ENCODE data around the gene SNRPA.

DNA sequence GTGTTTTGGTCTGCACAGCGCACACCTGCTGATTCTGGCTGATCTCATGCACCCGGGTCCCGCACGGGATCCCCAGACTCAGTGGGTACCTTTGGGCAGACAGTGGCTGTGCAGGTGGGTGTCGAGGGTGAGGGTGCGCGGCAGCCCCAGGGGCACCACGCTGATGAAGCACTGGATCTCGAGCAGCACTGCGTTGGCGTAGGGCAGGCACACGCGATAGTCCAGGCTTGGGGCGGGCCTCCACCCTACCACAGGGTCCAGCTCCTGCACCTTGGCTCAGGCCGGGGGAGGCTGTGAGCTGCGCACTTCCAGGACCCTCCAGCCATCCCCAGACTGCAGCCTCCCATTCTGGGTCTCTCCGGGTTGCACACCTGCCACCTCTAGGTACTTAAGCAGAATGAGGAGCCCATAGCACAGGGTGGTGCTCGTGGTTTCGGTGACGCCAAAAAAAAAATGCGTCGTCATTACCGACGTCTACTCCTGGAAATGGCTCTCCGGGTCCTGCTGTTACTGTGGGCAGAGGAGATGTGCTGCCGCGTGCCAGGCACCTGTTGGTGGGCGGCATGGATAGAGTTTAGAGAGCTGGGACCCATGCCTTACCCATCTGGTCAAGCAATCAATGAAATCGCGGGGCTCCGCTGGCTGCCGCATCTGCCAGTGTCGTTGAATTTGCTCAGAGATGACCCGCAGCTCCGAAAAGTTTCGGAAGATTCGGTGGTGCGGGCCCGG, 58.5 kb downstream of the SNRPA start:
- no peak for TF ChIP-seq EZH2 (IDR thresholded peaks at IDR 0.05; ENCODE audit: low read length)
- TF ChIP-seq, protein P1, sequence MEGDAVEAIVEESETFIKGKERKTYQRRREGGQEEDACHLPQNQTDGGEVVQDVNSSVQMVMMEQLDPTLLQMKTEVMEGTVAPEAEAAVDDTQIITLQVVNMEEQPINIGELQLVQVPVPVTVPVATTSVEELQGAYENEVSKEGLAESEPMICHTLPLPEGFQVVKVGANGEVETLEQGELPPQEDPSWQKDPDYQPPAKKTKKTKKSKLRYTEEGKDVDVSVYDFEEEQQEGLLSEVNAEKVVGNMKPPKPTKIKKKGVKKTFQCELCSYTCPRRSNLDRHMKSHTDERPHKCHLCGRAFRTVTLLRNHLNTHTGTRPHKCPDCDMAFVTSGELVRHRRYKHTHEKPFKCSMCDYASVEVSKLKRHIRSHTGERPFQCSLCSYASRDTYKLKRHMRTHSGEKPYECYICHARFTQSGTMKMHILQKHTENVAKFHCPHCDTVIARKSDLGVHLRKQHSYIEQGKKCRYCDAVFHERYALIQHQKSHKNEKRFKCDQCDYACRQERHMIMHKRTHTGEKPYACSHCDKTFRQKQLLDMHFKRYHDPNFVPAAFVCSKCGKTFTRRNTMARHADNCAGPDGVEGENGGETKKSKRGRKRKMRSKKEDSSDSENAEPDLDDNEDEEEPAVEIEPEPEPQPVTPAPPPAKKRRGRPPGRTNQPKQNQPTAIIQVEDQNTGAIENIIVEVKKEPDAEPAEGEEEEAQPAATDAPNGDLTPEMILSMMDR (optimal IDR thresholded peaks at IDR 0.05 in 1 of 3, IDR thresholded peaks at IDR 0.05 in 1 of 3, conservative IDR thresholded peaks at IDR 0.05 in 1 of 3; ENCODE audit: extremely low read depth in 1 of 3, insufficient read depth in 2 of 3, low read length in 3 of 3), result no peak

All from keratinocyte (primary cell).